GM12873 (cell line): ENCODE data around the gene FANCG.

Experiments used
- TF ChIP-seq, protein P1 (sequence below): IDR thresholded peaks from 2 replicates; pipeline ENCODE4 v1.5.1; 2012; ENCODE audit warnings: low read depth, mild to moderate bottlenecking, moderate library complexity, low read length, control low read depth; ENCODE audit not compliant: insufficient read depth; ENCODE audit errors: missing control alignments

Gene FANCG

DNA sequence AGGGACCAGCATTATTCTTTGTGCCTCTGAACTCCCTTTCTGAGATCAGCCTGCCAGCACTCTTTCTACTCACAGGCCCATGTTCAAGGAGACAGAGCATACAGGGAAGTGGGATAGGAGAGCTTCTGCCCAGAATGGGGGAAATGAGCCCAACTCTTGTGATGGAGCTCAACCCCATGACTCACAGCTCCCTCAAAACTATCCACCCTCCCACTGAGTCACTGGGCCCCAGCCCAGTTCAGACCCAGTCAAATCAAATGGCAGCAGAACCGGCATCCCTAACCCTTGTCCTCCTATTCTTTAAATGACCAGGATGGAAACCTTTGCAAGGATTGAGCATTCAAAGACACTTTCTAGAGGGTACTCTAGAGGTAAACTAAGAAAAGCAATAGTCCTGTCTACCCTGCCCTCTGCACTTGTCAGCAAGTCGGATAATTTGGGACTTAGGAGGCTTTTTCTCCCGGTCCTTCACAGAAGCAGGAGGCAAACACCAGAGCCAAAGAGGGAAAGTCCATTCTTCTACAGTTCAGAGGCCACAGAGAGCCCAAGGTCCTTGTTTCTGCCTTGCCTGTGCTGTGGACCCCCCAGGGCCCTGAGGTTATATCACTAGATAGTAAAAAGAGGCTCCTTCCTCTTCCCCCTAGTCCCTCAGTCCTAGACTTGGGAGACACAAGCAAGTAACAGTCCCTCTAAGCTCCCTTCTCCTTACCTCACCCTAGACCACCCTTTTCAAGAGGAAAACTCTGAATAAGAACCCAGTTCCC is 32.7 kb upstream of the FANCG start:
- TF ChIP-seq, protein P1, sequence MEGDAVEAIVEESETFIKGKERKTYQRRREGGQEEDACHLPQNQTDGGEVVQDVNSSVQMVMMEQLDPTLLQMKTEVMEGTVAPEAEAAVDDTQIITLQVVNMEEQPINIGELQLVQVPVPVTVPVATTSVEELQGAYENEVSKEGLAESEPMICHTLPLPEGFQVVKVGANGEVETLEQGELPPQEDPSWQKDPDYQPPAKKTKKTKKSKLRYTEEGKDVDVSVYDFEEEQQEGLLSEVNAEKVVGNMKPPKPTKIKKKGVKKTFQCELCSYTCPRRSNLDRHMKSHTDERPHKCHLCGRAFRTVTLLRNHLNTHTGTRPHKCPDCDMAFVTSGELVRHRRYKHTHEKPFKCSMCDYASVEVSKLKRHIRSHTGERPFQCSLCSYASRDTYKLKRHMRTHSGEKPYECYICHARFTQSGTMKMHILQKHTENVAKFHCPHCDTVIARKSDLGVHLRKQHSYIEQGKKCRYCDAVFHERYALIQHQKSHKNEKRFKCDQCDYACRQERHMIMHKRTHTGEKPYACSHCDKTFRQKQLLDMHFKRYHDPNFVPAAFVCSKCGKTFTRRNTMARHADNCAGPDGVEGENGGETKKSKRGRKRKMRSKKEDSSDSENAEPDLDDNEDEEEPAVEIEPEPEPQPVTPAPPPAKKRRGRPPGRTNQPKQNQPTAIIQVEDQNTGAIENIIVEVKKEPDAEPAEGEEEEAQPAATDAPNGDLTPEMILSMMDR = no peak

GRCh38 chr9:35111001-35111933 is 31.5 kb upstream of the FANCG start:
- TF ChIP-seq, protein P1 = no peak

DNA sequence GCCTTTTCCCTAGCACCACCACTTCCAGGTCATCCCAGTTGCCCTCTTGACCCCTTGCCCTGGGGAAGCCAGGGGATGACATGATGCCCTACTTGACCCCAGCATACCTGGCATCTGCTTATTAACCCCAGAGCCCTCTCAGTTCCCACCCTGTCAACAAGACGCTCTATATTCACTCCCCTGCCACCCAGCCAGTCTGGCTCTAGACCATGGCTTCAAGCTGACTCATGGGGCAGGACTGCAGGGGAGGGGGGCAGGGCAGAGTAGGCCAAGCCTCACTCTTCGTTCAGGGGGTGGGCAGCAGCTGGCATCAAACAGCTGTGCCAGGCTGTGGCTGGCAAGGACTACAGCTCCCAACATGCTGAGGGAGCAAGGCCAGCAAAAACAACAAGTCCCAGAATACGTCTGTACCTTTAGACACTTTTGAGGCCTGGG is 30.6 kb upstream of the FANCG start:
- TF ChIP-seq, protein P1 = no peak

DNA sequence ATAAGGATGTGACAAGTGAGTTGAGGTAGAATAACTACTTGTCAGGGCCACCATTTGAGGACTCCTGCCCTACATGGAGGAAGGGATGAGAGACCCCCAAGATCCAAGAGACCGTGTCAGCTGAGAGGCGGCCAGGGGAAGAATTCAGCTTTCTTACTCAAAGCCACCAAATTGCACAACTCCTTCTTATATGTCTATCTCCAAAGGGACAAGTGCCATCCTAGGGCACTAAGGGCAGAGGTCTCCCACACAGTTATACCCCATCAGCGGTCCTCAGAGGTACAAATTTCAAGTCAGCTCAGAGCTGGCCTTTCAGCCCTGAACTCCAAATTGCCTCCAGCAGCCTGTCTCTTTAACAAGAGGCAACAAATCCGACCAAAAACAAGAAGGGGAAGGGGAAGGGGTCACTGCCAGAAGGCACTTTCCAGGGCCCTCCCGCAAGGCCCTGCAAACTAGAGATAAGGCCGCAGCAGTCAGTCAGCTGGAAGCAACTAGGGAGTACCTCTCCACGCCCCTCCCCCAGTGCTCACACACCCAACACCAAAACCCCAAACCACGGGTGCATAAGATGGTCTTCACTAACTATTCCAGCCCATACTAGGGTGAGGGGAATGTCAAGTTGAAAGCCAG is 29.3 kb upstream of the FANCG start:
- TF ChIP-seq, protein P1 = no peak

DNA sequence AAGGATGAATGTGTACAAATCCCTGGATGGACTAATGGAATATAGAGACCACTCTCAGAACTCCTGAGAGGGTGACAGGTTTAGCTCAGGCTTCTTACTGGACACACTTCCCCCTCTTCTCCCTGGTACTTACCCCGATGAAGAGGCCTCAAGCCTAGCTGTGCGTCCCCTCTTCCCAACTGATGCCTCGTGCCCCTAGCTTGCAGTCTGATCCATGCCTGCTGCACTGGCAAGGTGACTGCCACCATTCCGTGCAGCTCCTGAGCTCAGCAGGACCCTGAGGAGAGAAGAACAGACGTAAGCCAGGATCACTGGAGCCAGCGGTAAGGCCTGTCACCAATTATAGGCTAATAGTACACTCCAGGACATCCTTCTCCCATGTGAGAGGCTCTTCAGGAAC is 28.7 kb upstream of the FANCG start:
- TF ChIP-seq, protein P1 = no peak

DNA sequence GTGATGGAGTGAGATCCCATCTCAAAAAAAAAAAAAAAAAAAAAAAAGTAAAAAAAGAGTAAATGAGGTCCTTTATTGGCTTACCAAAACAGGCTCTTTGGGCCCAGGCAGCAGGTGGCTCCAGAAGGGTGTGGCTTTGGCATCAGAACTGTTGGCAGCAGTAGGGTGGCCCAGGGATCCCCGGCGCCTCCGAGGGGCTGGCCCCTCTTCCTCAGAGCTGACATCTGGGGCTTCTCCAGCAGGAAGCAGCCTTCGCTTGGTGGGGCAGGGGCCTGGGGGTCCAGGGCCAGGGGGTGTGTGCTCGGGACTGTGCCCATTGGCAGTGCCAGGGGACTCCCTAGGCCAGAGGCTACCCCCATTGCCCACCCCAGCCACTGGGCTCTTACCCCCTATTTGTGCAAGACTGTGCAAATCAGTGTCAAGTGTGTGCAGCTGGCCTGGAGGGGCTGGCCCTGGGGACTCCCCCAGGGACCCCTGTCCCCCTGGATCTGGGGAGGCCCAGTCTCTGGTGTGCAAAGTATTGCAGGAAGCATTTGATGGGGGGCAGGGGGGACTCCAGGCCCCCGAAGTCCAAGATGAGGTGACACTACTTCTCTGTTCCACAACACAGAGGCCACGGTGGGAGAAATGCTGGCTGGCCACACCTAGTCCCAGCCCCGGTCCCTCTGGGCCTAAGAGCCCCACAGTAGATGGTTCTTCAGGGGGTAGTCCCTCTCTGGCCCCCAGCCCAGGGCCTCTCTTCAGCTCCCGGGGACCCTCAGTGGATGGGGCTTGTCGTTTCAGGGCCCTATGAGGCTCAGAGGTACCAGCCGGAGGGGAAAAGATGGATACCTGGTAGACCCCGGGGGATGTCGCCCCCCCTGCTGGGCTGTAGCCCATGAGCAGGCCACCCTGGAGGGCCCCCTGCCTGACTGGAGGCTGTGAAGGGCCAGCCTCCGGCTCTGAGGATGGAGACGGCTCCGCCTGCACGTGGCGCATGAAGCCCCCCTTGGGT is 27.9 kb upstream of the FANCG start:
- TF ChIP-seq, protein P1 = no peak
